Stimulated activated CD8-positive, alpha-beta memory T cell treated with anti-CD3 and anti-CD28 coated beads, Interleukin-15, amount 100 ng/mL, for 24 hours (primary cell): ENCODE data around the gene VPS11.
"Not testable (repeated sequence)": the region's sequence is repeated elsewhere in the genome, so short reads cannot be mapped to it uniquely, and the experiment has no call there.

ENCODE experiments used
- DNase-seq: peaks from one replicate; pipeline ENCODE4 v3.0.0-alpha.2; 2020; ENCODE audit warnings: low read depth

Gene VPS11

DNA sequence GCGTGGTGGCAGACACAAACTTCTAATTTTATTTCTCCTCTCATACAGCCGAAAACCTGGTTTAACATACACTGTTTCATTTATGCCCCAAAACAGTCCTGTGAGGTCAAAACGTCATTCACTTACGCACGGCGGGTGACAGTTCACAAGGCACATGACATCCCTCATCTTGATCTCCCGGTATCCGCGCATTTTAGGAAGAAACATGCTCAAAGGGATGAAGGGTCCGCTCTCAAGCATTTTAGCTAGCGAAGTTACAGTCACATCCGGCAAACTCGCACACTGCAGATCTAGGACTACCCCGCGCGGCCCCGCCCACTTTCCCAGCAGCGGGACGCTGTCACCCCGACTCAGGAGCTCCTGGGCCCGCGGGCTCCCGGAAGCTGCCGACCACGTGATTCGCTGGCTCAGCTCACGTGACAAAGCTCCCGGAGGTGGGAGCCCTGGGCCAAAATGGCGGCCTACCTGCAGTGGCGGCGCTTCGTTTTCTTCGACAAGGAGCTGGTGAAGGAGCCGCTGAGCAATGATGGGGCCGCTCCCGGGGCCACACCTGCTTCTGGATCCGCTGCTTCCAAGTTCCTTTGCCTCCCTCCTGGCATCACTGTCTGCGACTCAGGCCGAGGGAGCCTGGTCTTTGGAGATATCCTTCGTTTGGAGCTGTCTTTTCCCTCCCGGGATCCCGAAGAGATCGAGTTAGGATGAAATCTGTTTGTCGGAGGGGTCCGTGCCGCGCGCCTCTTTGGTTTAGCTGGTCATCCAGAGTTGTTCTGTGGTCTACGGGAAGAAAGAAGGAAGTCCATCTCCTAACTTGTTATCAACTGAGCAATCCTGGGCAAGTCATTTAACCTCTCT, at the start of gene VPS11:
TSS of gene VPS11 (plus strand) at position 448 of the 852 bp plus-strand sequence. CDS start at position 454, 6 bp downstream.
- DNase-seq, result peak; percentile 92

GRCh38 chr11:119018074-119018938, 49.3 kb upstream of the VPS11 start, which contains the start of the genes RPS25 and TRAPPC4:
RPS25 (minus strand) TSS chr11:119018343; CDS start chr11:119018284, 59 bp downstream.
TRAPPC4 (plus strand) TSS chr11:119018766; CDS start chr11:119018796, 30 bp downstream.
- DNase-seq, result peak; percentile 79

- DNase-seq, result no peak
Measured at GRCh38 chr11:119019996-119020395, 47.6 kb upstream of the VPS11 start.

GRCh38 chr11:119021631-119022030, 46.0 kb upstream of the VPS11 start:
- no peak for DNase-seq

GRCh38 chr11:119023741-119024140, 43.9 kb upstream of the VPS11 start:
- DNase-seq, result no peak

DNA sequence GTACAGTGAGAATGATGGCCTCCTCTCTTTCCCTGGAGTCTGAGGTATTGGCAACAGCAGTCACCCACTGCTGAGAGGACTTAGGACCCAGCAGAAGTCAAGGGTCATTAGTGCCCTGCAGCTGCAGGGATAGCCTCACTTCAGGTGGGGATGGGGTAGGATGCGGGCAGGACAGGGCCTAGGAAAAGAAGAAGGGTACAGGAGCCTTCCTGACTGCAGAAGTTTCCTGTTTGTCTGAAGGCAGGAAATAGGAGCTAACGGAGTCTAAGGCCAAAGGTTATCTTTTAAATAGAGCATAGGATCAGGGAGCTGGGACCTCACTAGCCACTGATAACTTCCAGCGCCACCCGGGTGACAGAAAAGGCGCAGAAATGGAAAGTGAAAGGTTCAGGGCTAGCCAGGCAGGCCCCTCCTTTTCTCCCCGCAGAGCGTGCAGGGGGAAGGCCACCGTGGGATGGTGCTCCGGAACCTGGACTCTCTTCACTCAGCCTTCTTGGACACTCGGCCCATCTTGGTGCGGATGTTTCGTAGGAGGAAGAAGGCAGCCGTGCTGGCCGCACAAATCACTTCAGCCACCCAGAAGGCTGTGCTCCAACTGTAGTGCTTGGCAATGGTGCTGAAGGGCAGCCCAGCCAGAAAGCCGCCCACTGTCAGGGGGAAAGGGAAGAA, 43.1 kb upstream of the VPS11 start:
- DNase-seq, result no peak

GRCh38 chr11:119025099-119025473, 42.5 kb upstream of the VPS11 start:
- no peak for DNase-seq

DNA sequence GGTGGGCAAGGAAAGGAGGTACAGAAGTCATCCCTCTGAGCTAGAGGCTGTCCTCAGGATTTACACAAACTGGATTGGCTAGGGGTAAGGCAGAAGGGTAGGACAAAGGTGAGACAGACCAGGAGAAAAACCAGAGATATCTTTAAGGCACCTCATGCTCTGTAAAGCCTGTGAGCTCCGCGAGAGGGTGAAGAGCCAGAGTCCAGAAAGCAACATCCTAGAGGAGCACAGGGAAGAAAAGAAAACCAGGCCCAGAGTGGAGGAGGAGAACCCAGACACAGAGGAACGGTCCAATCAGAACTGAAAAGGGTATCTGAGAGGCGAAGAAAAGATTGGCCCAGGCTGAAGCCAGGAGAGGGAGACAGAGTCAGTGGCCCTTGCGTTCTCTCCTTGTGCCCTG, 42.1 kb upstream of the VPS11 start:
- DNase-seq, result no peak

DNA sequence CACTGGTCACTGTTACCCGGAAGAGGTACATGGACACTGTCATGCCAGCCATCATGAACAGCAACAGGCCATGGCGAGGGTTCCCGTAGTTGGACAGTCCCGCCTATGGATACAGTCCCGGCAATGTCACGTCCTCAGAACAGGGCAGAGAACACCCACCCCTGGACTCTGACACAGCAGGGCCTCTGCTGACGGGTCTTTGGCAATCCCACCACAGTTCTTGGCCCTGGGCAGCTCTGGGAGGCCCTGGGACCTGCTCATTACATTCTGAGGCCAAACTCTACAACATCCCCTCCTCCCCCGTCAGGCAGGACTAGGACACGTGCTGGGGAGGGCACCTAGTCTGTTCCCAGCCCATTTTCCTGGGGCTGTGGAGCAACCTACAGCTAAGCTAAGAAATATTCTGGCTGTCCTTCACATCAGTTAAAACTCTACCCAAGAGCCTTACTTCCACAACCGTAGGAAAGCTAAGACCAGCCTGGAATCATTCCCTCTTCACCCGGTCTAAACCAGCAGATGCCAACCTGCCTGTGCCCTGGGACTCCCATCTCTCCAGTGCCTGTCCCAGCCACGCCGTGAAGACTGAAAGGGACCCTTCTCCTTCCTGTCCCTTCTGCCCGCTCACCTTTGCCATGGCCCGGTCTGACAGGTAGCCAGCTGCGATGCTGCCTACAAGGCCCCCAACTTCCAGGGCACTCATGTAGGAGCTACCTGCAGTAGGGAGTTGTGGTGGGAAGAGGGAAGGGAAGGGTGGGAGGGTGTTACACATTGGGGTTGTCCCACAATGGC, 41.4 kb upstream of the VPS11 start:
- no peak for DNase-seq

DNA sequence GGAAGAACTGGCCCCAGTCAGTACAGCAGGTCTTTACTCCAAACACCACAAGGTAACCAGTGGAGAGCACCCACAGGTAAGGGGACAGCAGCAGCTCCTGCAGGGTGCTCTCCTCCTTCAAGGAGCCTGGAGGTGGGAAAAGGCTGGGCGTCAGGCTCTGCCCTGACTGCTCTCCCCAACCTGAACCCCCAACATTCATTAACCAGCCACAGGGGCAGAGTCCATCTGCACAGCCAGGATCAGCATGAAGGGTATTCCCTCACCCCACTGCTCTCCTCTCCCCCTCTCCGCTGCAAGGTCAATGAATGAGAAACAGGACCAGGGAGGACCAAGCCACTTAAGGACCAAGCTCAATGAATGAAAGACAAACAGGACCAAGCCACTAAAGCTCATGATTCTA, 40.6 kb upstream of the VPS11 start:
- DNase-seq, result no peak

GRCh38 chr11:119027561-119028345, 39.9 kb upstream of the VPS11 start:
- DNase-seq, result no peak

- DNase-seq, result no peak
Measured at GRCh38 chr11:119028346-119029068, 39.1 kb upstream of the VPS11 start.

DNA sequence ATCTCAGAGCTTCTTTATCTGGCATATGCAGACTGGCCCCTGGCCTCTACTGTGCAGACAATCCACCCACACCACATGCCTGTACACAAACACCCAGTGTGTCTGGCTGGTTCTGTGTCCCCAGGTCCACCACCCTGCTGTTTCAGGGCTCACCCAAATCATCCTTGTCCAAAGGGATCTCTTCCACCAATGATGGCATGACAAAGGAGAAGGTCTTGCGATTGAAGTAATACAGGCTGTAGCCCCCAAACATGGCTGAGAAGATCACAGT, 38.6 kb upstream of the VPS11 start:
- DNase-seq, result no peak

DNA sequence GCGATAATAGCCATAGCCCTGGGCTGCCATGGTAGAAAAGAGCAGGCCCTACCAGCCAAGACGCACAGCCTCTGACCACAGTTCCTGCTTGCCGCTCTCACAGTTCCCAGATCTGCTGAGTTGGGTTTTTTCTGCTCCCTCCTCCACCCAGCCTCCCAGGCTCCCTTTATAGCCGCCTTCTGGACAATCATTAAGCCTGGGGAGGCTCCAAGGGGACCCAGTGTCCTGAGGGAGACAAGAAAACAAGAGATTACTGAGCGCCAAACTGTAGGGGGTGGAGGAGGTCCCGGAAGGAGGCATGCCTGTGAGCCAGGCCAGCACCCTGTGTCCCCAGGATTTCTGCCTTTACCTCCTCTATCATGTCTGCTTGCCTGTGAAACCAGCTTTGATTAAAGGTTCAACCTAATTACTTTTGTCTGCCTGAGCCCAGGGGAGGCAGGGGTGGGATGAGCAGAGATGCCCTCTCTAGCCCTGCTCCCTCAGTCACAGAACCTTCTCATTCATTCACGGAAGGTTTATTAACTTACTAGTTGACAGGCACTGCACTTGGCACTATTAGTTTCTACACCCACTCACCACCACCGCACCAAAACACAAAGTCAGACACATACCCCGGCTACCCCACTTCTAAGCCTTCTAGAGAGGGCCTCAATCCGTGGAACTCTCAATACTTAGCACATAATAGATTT, 38.1 kb upstream of the VPS11 start:
- DNase-seq, result no peak

GRCh38 chr11:119030029-119030328, 37.6 kb upstream of the VPS11 start:
- DNase-seq, result no peak

GRCh38 chr11:119030329-119031047, 37.1 kb upstream of the VPS11 start, which contains the start of gene SLC37A4:
SLC37A4 (minus strand) TSS chr11:119030877.
- peak; percentile 100 for DNase-seq

- DNase-seq, result no peak
Measured at GRCh38 chr11:119031912-119032280, 35.7 kb upstream of the VPS11 start.

DNA sequence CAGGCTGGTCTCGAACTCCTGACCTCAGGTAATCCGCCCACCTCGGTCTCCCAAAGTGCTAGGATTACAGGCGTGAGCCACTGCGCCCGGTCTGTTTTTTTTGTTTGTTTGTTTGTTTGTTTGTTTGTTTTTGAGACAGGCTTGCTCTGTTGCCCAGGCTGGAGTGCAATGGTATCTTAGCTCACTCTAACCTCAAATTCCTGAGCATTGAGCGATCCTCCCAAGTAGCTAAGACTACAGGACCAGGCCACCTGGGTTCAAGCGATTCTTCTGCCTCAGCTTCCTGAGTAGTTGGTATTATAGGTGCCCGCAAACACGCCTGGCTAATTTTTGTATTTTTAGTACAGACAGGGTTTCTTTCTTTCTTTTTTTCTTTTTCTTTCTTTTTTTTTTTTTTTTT, 34.2 kb upstream of the VPS11 start:
- not testable (repeated sequence) for DNase-seq

- DNase-seq, result no peak
Measured at GRCh38 chr11:119034813-119035212, 32.8 kb upstream of the VPS11 start.
